ENCODE measurements around the gene MSGN1. TPM values are rescaled to one million over a fixed set of nuclear protein-coding genes. Genes with fewer than 3 reads are reported as not detected.

Gene MSGN1
- total and polyA plus RNA-seq, 12 donors, result not detected

DNA sequence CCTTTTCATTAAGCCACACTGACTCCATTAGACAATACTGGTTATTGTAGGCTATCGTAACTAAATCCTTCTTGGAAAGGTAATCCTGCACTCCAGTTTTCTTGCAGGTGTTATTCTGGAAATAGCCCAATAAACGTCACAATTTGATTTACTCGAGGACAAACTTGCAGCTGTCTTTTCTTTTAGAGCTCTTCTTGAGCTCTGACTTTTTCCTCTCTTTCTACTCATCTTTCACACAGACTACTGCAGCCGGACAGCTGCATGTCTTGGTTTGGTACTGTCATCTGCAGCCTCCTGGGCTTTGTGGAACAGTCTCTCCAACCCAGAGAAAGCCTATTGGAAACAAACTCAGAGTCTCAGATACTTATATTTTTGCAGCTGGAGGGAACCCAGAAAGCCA is 23.0 kb upstream of the MSGN1 start:
- H3K27me3 ChIP-seq, result no peaks in the 10 kb centered on the region
- no peaks in the 10 kb centered on the region for H3K36me3 ChIP-seq
- H3K9me3 ChIP-seq, result no peaks in the 10 kb centered on the region
- TF ChIP-seq, protein P1, sequence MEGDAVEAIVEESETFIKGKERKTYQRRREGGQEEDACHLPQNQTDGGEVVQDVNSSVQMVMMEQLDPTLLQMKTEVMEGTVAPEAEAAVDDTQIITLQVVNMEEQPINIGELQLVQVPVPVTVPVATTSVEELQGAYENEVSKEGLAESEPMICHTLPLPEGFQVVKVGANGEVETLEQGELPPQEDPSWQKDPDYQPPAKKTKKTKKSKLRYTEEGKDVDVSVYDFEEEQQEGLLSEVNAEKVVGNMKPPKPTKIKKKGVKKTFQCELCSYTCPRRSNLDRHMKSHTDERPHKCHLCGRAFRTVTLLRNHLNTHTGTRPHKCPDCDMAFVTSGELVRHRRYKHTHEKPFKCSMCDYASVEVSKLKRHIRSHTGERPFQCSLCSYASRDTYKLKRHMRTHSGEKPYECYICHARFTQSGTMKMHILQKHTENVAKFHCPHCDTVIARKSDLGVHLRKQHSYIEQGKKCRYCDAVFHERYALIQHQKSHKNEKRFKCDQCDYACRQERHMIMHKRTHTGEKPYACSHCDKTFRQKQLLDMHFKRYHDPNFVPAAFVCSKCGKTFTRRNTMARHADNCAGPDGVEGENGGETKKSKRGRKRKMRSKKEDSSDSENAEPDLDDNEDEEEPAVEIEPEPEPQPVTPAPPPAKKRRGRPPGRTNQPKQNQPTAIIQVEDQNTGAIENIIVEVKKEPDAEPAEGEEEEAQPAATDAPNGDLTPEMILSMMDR (IDR thresholded peaks at IDR 0.05), result no peak
- no peak for ATAC-seq
- no peak overlapping the region for H3K4me3 ChIP-seq
- H3K27ac ChIP-seq, result no peak overlapping the region
- WGBS, 2 donors, result 72 to 74% methylated on average over 4 of the region's 4 CpGs
- intact Hi-C loops (cut with DNase I), result no loop called here
- peaks cover 0 to 6% (median 0%) of the 10 kb centered on the region in 9 donors for H3K4me1 ChIP-seq
- DNase-seq, result no peak

DNA sequence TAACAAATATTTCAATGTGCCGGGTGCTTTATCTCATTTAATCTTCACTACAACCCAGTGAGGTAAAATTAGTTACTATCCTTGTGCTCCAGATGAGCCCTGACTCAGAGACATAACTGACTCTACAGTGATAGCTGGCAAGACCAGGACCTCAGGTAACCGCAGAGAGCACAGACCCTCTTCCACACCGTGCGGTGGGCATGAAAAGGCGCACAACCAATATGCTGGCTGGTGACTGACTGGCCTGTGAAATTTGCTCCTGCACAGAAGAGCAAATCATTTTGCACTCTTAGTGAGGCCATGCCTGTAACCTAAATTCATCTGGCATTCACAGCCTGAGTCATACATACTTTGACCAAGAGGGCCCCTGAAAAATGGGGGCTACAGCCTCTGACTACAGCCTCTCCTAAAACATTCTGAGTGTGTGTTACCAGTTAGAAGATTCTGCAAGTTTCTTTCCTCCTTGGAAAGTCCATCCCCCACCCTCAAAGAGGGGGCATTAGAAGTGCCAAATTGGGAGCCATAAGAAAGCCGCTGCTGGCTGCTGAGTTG is 22.4 kb upstream of the MSGN1 start:
- H3K4me1 ChIP-seq, result peaks cover 0 to 6% (median 0%) of the 10 kb centered on the region in 9 donors
- WGBS, 2 donors, result 84 to 85% methylated on average over 6 of the region's 6 CpGs
- no peaks in the 10 kb centered on the region for H3K36me3 ChIP-seq
- intact Hi-C loops (cut with DNase I), result no loop called here
- ATAC-seq, result no peak
- TF ChIP-seq, protein P1 (IDR thresholded peaks at IDR 0.05), result no peak
- no peaks in the 10 kb centered on the region for H3K27me3 ChIP-seq
- no peak overlapping the region for H3K27ac ChIP-seq
- H3K4me3 ChIP-seq, result no peak overlapping the region
- no peaks in the 10 kb centered on the region for H3K9me3 ChIP-seq
- DNase-seq, result no peak

DNA sequence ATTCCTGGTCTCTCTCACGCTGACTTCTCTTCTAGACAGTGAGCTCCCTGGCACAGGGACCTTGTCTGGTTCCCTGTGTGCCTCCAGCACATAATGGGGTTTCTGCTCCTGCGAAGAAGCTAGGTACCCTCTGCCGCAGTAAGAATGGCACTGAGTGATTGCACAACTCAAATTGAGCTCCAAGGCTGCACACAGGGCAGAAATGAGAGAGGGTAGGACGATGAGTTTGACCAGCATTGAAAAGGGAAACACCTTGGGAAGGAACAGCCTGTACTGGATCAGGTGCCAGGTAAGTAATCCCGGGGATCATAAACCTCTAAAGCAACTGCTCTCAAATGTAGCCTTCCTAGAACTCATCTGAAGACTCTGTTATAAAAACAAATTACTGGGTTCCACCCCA is 21.0 kb upstream of the MSGN1 start:
- Histone ChIP-seq H3K4me1 (peaks cover 0 to 18% (median 7%) of the 10 kb centered on the region in 9 donors), H3K36me3 (no peaks in the 10 kb centered on the region), H3K4me3 (no peak overlapping the region), H3K27ac (no peak overlapping the region), H3K9me3 (no peaks in the 10 kb centered on the region), H3K27me3 (no peaks in the 10 kb centered on the region)
- ATAC-seq, result no peak
- intact Hi-C loops (cut with DNase I), result no loop called here
- TF ChIP-seq, protein P1 (IDR thresholded peaks at IDR 0.05), result no peak
- no peak for DNase-seq
- WGBS, 2 donors, result 91 to 93% methylated on average over 5 of the region's 5 CpGs

DNA sequence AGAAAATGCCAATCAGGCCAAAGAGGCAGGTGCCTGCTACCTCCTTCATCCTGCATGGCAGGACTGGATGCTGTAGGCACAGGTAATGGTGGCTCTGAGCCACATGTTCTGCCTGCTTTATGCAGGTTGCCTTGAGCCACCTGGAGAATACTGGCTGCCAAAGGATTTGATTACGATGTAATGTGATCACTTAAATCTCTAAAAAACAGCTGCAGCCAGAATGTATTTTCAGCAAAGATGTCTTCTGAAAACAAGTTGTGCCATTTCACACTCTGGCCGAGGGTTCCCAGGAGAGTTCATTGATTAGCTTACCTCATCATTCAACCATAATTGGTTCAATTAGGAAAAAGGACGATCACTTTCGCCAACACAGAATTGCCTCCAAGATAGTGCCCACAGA is 17.9 kb upstream of the MSGN1 start:
- TF ChIP-seq, protein P1 (IDR thresholded peaks at IDR 0.05), result no peak
- Histone ChIP-seq H3K9me3 (no peaks in the 10 kb centered on the region), H3K27ac (no peak overlapping the region), H3K4me1 (peaks cover 0 to 21% (median 10%) of the 10 kb centered on the region in 9 donors), H3K36me3 (no peaks in the 10 kb centered on the region), H3K27me3 (no peaks in the 10 kb centered on the region), H3K4me3 (no peak overlapping the region)
- DNase-seq (no peak), ATAC-seq (no peak)
- 94 to 96% methylated on average over 4 of the region's 4 CpGs for WGBS, 2 donors
- intact Hi-C loops (cut with DNase I), result no loop called here
